ENCODE data around the gene RPS14. TPM values are rescaled to one million over a fixed set of nuclear protein-coding genes. Genes with fewer than 3 reads are reported as not detected.
"Not testable (repeated sequence)": the region's sequence is repeated elsewhere in the genome, so short reads cannot be mapped to it uniquely, and the experiment has no call there.

Gene RPS14
- total and polyA plus RNA-seq, 7 donors, result 977 to 3,049 (median 1,443) TPM

- no peak overlapping the region for H3K27ac ChIP-seq
- ATAC-seq, result no peak
- H3K36me3 ChIP-seq (ENCODE audit: insufficient read depth in 1 of 2, low read depth in 1 of 2), result no peaks in the 10 kb centered on the region
- DNase-seq, result no peak
- intact Hi-C loops (cut with DNase I), result loop anchor here in 1 of 2 donors (2.0 to 10.0 kb wide), 3 partner anchors 22 to 156 kb away; no protein-coding TSS in a partner anchor
- WGBS, 3 donors, result 84 to 87% (median 85%) methylated on average over 18 of the region's 18 CpGs
- no peak overlapping the region for H3K4me3 ChIP-seq
- no peaks in the 10 kb centered on the region for H3K9me3 ChIP-seq
- no peaks in the 10 kb centered on the region for H3K4me1 ChIP-seq
- H3K27me3 ChIP-seq (ENCODE audit: insufficient read depth in 3 of 3, low read length in 2 of 3), result no peaks in the 10 kb centered on the region
- TF ChIP-seq CTCF (IDR thresholded peaks at IDR 0.05), result no peak
Measured at GRCh38 chr5:150431048-150431447, 18.5 kb downstream of the RPS14 start.

GRCh38 chr5:150429410-150429873, 20.1 kb downstream of the RPS14 start:
- WGBS, 3 donors, result 82 to 85% (median 83%) methylated on average over 5 of the region's 5 CpGs
- H3K9me3 ChIP-seq, result no peaks in the 10 kb centered on the region
- no peak for DNase-seq
- H3K4me1 ChIP-seq, result no peaks in the 10 kb centered on the region
- no peak overlapping the region for H3K4me3 ChIP-seq
- intact Hi-C loops (cut with DNase I), result no loop called here
- no peak overlapping the region for H3K27ac ChIP-seq
- ATAC-seq, result no peak
- no peaks in the 10 kb centered on the region for H3K27me3 ChIP-seq (ENCODE audit: insufficient read depth in 3 of 3, low read length in 2 of 3)
- no peak for TF ChIP-seq CTCF (IDR thresholded peaks at IDR 0.05)
- no peaks in the 10 kb centered on the region for H3K36me3 ChIP-seq (ENCODE audit: insufficient read depth in 1 of 2, low read depth in 1 of 2)

- 88 to 99% (median 98%) methylated on average over 5 of the region's 5 CpGs for WGBS, 3 donors
- Histone ChIP-seq H3K36me3 (ENCODE audit: insufficient read depth in 1 of 2, low read depth in 1 of 2) (no peaks in the 10 kb centered on the region), H3K27me3 (ENCODE audit: insufficient read depth in 3 of 3, low read length in 2 of 3) (no peaks in the 10 kb centered on the region), H3K9me3 (no peaks in the 10 kb centered on the region), H3K4me1 (no peaks in the 10 kb centered on the region), H3K4me3 (no peak overlapping the region), H3K27ac (no peak overlapping the region)
- intact Hi-C loops (cut with DNase I), result no loop called here
- no peak for ATAC-seq
- no peak for DNase-seq
- no peak for TF ChIP-seq CTCF (IDR thresholded peaks at IDR 0.05)
Measured at GRCh38 chr5:150428978-150429377, 20.6 kb downstream of the RPS14 start.

- 40 to 44% (median 42%) methylated on average over 18 of the region's 18 CpGs for WGBS, 3 donors
- DNase-seq (peak; percentile 60 to 72), ATAC-seq (peak in 3 of 4 donors; percentile 54 to 65 (median 61))
- Histone ChIP-seq H3K4me1 (no peaks in the 10 kb centered on the region), H3K27me3 (ENCODE audit: insufficient read depth in 3 of 3, low read length in 2 of 3) (no peaks in the 10 kb centered on the region), H3K36me3 (ENCODE audit: insufficient read depth in 1 of 2, low read depth in 1 of 2) (no peaks in the 10 kb centered on the region), H3K9me3 (no peaks in the 10 kb centered on the region), H3K27ac (peak overlapping the region; percentile 16), H3K4me3 (no peak overlapping the region)
- intact Hi-C loops (cut with DNase I), result no loop called here
- no peak for TF ChIP-seq CTCF (IDR thresholded peaks at IDR 0.05)
Measured at GRCh38 chr5:150428106-150428876, 21.2 kb downstream of the RPS14 start.

GRCh38 chr5:150426165-150426564, 23.4 kb downstream of the RPS14 start:
- WGBS, 3 donors, result 94 to 96% (median 95%) methylated on average over 9 of the region's 9 CpGs
- H3K27me3 ChIP-seq (ENCODE audit: insufficient read depth in 3 of 3, low read length in 2 of 3); H3K36me3 ChIP-seq (ENCODE audit: insufficient read depth in 1 of 2, low read depth in 1 of 2); DNase-seq; H3K9me3 ChIP-seq; intact Hi-C loops (cut with DNase I); H3K27ac ChIP-seq; H3K4me1 ChIP-seq; ATAC-seq; H3K4me3 ChIP-seq: not testable (repeated sequence)
